Measurements from ENCODE around the gene CRNN.

GRCh38 chr1:152427458-152427857 lies 13.4 kb upstream of the CRNN start:
- no peak for TF ChIP-seq CTCF (IDR thresholded peaks at IDR 0.05)
- no peak for TF ChIP-seq POLR2A (IDR thresholded peaks at IDR 0.05)

Data from prostate gland (tissue), 2 donors.